Fibroblast of mammary gland (primary cell): ENCODE results near the gene USP33.
A peak's percentile ranks its signal among the peaks of the same experiment; 100 is the strongest.
"Not testable (repeated sequence)": the region's sequence is repeated elsewhere in the genome, so short reads cannot be mapped to it uniquely, and the experiment has no call there.

Experiments
- DNase-seq: peaks from one replicate; pipeline ENCODE4 v3.0.0-alpha.2; 2010; ENCODE audit warnings: low read depth
- H3K4me3 ChIP-seq: 2 replicates; pipeline ENCODE4 v1.5.1; 2011; ENCODE audit warnings: low read depth, mild to moderate bottlenecking, low read length, moderate library complexity; ENCODE audit not compliant: control insufficient read depth
- TF ChIP-seq, protein P1 (sequence below): conservative IDR thresholded peaks from 2 replicates; pipeline ENCODE4 v1.5.1; 2011; ENCODE audit warnings: low read depth, low read length, inconsistent platforms; ENCODE audit not compliant: control insufficient read depth, insufficient read depth

USP33 gene

DNA sequence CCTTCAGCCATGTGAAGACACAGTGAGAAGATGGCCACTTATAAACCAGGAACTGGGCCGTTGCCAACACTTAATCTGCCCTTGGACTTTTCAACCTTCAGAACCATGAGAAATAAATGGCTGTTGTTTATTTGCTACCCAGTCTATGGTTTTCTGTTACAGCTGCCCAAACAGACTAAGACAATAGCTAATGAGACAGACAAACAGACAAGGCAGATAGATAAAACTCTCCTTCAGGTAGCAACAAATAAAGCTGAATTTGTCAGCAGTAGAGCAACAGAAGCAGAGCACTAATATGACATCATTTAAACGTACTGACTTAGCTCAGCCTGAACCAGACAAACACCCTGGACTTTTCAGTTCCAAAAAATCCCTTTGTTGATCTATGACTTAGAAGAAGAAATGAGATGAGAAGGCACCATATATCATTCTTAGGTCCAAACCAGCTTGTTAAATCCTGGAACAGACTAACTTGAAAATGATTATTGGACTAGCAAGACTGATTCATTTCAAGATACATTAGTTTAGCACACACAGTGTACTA, 104.1 kb downstream of the USP33 start:
- H3K4me3 ChIP-seq: no peak overlapping the region
- peak; percentile 40 for DNase-seq
- TF ChIP-seq, protein P1, sequence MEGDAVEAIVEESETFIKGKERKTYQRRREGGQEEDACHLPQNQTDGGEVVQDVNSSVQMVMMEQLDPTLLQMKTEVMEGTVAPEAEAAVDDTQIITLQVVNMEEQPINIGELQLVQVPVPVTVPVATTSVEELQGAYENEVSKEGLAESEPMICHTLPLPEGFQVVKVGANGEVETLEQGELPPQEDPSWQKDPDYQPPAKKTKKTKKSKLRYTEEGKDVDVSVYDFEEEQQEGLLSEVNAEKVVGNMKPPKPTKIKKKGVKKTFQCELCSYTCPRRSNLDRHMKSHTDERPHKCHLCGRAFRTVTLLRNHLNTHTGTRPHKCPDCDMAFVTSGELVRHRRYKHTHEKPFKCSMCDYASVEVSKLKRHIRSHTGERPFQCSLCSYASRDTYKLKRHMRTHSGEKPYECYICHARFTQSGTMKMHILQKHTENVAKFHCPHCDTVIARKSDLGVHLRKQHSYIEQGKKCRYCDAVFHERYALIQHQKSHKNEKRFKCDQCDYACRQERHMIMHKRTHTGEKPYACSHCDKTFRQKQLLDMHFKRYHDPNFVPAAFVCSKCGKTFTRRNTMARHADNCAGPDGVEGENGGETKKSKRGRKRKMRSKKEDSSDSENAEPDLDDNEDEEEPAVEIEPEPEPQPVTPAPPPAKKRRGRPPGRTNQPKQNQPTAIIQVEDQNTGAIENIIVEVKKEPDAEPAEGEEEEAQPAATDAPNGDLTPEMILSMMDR: no peak

DNA sequence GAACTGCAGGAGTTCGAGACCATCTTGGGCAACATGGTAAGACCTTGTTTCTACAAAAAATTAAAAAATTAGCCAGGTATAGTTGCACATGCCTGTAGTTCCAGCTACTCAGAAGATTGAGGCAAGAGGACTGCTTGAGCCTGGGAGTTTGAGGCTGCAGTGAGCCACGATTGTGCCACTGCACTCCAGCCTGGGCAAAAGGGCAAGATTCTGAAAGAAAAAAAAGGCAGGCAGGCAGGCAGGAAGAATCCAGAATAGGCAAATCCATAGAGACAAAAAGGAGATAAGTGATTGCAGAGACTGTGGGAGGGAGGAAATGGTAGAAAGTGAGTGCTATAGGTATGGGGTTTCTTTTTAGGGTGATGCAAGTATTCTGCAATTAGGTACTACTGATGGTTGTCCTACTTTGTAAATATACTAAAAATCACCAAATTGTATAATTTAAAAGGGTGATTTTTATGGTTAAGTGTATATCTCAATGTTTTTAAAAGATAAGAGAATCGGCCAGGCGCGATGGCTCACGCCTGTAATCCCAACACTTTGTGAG, 106.6 kb downstream of the USP33 start:
- no peak for DNase-seq
- no peak overlapping the region for H3K4me3 ChIP-seq
- TF ChIP-seq, protein P1: no peak

DNA sequence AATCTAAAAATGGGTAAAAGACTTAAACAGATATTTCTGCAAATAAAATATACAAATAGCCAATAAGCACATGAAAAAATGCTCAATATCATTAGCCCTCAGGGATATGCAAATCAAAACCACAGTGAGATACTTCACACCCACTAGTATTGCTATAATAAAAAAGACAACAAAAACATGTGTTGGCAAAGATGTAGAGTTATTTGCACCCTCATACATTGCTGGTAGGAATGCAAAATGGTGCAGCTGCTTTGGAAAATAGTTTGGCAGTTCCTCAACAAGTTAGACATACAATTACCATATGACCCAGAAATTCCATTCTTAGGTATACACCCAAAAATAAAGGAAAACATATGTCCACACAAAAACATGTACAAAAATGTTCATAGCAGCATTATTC, 107.4 kb downstream of the USP33 start:
- TF ChIP-seq, protein P1: no peak
- no peak overlapping the region for H3K4me3 ChIP-seq
- DNase-seq: peak; percentile 63

DNA sequence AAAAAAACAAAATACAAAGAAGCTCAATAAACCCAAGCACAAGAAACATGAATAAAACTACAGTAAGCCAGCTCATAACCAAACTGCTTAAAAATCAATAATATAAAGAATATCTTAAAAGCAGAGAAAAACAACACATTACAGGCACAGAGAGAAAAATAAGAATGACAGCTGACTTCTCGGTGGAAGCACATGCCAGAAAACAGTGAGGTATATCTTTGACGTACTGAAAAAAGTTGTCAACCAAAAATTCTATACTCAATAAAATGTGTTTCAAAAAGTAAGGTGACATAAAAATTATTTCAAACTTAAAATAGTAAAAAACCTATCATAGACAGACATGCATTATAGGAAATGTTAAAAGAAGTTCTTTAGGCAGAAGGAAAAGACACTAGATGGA, 110.5 kb downstream of the USP33 start:
- TF ChIP-seq, protein P1: no peak

DNA sequence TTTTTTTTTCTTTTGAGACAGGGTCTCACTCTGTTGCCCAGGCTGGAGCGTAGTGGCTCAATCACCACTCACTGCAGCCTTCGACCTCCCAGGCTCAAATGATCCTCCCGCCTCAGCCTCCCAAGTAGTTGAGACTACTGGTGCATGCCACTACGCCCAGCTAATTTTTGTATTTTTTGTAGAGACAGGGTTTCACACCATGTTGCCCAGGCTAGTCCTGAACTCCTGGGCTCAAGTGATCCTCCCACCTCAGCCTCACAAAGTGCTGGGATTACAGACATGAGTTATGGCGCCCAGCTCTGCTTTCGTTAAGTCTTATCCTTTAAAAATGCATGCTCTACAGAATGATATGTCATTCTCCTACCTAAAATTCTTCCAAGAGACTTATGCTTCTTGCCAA, 113.4 kb downstream of the USP33 start:
- H3K4me3 ChIP-seq, DNase-seq: not testable (repeated sequence)

More for the DNA sequence above, 110.5 kb downstream of the USP33 start:
- H3K4me3 ChIP-seq: no peak overlapping the region
- DNase-seq: no peak
